ENCODE measurements around the gene CTTN. TPM values are rescaled to one million over a fixed set of nuclear protein-coding genes. Genes with fewer than 3 reads are reported as not detected.
A peak's percentile ranks its signal among the peaks of the same experiment; 100 is the strongest.

CTTN gene
- total and polyA plus RNA-seq, 9 of the 15 experiments (the other 6 are each of a cell fraction or from before 2014, with no cell fraction given) = 9.9 to 158 (median 99.7) TPM

DNA sequence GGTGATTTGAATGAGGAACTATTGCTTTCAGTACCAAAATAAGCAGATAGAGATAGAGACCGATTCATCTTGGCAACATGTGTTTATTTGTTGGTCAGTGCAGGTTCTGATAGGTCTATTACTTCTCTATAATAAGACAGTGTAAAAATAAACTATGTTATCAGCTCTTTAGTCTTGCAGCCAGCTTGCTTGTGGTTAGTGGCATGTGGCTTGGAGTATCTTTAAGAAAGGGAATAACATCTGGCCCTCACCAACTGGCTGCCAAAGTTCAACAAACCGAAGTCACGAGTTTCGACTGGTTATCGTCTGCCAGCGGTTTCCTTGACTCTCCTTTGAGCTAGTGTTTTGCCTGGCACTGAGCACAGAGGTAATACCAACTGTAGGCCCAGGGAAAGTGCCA is 71.8 kb downstream of the CTTN start (continued):
- no peak for TF ChIP-seq RFX7 (CRISPR knock-in tag; IDR thresholded peaks at IDR 0.05)
- no peak for TF ChIP-seq RAD51 (IDR thresholded peaks at IDR 0.05; ENCODE audit: borderline replicate concordance, low read depth)
- TF ChIP-seq, protein P1, sequence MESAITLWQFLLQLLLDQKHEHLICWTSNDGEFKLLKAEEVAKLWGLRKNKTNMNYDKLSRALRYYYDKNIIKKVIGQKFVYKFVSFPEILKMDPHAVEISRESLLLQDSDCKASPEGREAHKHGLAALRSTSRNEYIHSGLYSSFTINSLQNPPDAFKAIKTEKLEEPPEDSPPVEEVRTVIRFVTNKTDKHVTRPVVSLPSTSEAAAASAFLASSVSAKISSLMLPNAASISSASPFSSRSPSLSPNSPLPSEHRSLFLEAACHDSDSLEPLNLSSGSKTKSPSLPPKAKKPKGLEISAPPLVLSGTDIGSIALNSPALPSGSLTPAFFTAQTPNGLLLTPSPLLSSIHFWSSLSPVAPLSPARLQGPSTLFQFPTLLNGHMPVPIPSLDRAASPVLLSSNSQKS (CRISPR knock-in tag; IDR thresholded peaks at IDR 0.05) = no peak
- peak; percentile 85 for TF ChIP-seq CBFA2T3 (IDR thresholded peaks at IDR 0.05)
- TF ChIP-seq HDAC6 (IDR thresholded peaks at IDR 0.05; ENCODE audit: low read depth, low read length) = no peak
- TF ChIP-seq CCNT2 (IDR thresholded peaks at IDR 0.05; ENCODE audit: borderline replicate concordance, extremely low read depth, insufficient read length, low read depth, low read length) = peak; percentile 11
- no peak for TF ChIP-seq CREBBP (IDR thresholded peaks at IDR 0.05; ENCODE audit: low read depth, low read length)
- peak; percentile 76; the same call in 1 of the 2 replicates for TF ChIP-seq PML (IDR thresholded peaks at IDR 0.05; ENCODE audit: low read length)
- no peak for TF ChIP-seq SRSF7 (optimal IDR thresholded peaks at IDR 0.05; ENCODE audit: low read depth, low read length)
- TF ChIP-seq, protein P2, sequence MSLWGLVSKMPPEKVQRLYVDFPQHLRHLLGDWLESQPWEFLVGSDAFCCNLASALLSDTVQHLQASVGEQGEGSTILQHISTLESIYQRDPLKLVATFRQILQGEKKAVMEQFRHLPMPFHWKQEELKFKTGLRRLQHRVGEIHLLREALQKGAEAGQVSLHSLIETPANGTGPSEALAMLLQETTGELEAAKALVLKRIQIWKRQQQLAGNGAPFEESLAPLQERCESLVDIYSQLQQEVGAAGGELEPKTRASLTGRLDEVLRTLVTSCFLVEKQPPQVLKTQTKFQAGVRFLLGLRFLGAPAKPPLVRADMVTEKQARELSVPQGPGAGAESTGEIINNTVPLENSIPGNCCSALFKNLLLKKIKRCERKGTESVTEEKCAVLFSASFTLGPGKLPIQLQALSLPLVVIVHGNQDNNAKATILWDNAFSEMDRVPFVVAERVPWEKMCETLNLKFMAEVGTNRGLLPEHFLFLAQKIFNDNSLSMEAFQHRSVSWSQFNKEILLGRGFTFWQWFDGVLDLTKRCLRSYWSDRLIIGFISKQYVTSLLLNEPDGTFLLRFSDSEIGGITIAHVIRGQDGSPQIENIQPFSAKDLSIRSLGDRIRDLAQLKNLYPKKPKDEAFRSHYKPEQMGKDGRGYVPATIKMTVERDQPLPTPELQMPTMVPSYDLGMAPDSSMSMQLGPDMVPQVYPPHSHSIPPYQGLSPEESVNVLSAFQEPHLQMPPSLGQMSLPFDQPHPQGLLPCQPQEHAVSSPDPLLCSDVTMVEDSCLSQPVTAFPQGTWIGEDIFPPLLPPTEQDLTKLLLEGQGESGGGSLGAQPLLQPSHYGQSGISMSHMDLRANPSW (CRISPR knock-in tag; IDR thresholded peaks at IDR 0.05) = no peak
- TF ChIP-seq, protein P3, sequence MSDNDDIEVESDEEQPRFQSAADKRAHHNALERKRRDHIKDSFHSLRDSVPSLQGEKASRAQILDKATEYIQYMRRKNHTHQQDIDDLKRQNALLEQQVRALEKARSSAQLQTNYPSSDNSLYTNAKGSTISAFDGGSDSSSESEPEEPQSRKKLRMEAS (CRISPR knock-in tag; IDR thresholded peaks at IDR 0.05) = peak; percentile 71
- TF ChIP-seq, protein P4, sequence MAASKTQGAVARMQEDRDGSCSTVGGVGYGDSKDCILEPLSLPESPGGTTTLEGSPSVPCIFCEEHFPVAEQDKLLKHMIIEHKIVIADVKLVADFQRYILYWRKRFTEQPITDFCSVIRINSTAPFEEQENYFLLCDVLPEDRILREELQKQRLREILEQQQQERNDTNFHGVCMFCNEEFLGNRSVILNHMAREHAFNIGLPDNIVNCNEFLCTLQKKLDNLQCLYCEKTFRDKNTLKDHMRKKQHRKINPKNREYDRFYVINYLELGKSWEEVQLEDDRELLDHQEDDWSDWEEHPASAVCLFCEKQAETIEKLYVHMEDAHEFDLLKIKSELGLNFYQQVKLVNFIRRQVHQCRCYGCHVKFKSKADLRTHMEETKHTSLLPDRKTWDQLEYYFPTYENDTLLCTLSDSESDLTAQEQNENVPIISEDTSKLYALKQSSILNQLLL (CRISPR knock-in tag; IDR thresholded peaks at IDR 0.05; ENCODE audit: borderline replicate concordance) = no peak
- no peak for TF ChIP-seq EP300 (IDR thresholded peaks at IDR 0.05; ENCODE audit: low read length)
- no peak for TF ChIP-seq ELF2 (CRISPR knock-in tag; IDR thresholded peaks at IDR 0.05)
- TF ChIP-seq, protein P5, sequence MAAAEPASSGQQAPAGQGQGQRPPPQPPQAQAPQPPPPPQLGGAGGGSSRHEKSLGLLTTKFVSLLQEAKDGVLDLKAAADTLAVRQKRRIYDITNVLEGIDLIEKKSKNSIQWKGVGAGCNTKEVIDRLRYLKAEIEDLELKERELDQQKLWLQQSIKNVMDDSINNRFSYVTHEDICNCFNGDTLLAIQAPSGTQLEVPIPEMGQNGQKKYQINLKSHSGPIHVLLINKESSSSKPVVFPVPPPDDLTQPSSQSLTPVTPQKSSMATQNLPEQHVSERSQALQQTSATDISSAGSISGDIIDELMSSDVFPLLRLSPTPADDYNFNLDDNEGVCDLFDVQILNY (CRISPR knock-in tag; IDR thresholded peaks at IDR 0.05) = no peak

All from K562 (cell line).